Large intestine (tissue), 3 donors: Measurements from ENCODE around the gene PMF1. TPM values are rescaled to one million over a fixed set of nuclear protein-coding genes. Genes with fewer than 3 reads are reported as not detected.
A peak's percentile ranks its signal among the peaks of the same experiment; 100 is the strongest.

Source experiments
- DNase-seq, 2 donors: peaks; one replicate each; pipeline versions ENCODE4 v3.0.0 to v3.0.0-alpha.2; 2013
- H3K27ac ChIP-seq: one replicate; pipeline ENCODE4 v1.5.1; 2013; ENCODE audit warnings: low read length
- H3K27me3 ChIP-seq: 2 replicates; pipeline ENCODE4 v1.6.1; 2013; ENCODE audit warnings: low read length; ENCODE audit not compliant: control insufficient read depth, insufficient read depth
- H3K36me3 ChIP-seq: 2 replicates; pipeline ENCODE4 v1.6.1; 2013; ENCODE audit warnings: low read length; ENCODE audit not compliant: control insufficient read depth, insufficient read depth
- H3K4me1 ChIP-seq: one replicate; pipeline ENCODE4 v1.6.1; 2013; ENCODE audit warnings: low read length; ENCODE audit not compliant: control insufficient read depth, insufficient read depth
- H3K4me3 ChIP-seq: one replicate; pipeline ENCODE4 v1.5.1; 2013; ENCODE audit warnings: low read length
- H3K9me3 ChIP-seq: one replicate; pipeline ENCODE4 v1.6.1; 2013; ENCODE audit warnings: mild to moderate bottlenecking, low read depth, low read length, moderate library complexity; ENCODE audit not compliant: control insufficient read depth
- WGBS: methylation state at CpG from one replicate; pipeline ENCODE4 v1.1.5; 2013; ENCODE audit warnings: low lambda C conversion rate; ENCODE audit not compliant: insufficient coverage; 5-methylcytosine and 5-hydroxymethylcytosine counted together
- polyA plus RNA-seq: library from polyadenylated mRNA; unstranded; fragments of 120-200 nt; gene quantifications from one replicate; pipeline ENCODE4 v1.2.1, GENCODE V29; 2013

The PMF1 gene
- polyA plus RNA-seq, 1 donor = 63.4 TPM

GRCh38 chr1:156281693-156282478 lies 69.1 kb downstream of the PMF1 start:
- Histone ChIP-seq H3K36me3 (peaks cover 26% of the 10 kb centered on the region), H3K9me3 (no peaks in the 10 kb centered on the region), H3K4me1 (peaks cover 23% of the 10 kb centered on the region), H3K27ac (peak overlapping the region; percentile 80), H3K4me3 (peak overlapping the region; percentile 82), H3K27me3 (no peaks in the 10 kb centered on the region)
- WGBS = 0% methylated on average over 2 of the region's 22 CpGs
- DNase-seq = peak; percentile 58 to 88

GRCh38 chr1:156282479-156283222 lies 69.8 kb downstream of the PMF1 start, which contains the start of gene SMG5:
Gene SMG5, minus strand, starts transcription at chr1:156282825. Its CDS starts 145 bp downstream, at chr1:156282680.
- H3K36me3 ChIP-seq = peaks cover 20% of the 10 kb centered on the region
- H3K27me3 ChIP-seq = no peaks in the 10 kb centered on the region
- peak within 1 kb of the TSS; percentile 80 for H3K27ac ChIP-seq
- DNase-seq = peak; percentile 99
- H3K9me3 ChIP-seq = no peaks in the 10 kb centered on the region
- peak within 1 kb of the TSS; percentile 82 for H3K4me3 ChIP-seq
- WGBS = no CpG with 5 or more reads among the region's 50 CpGs
- H3K4me1 ChIP-seq = peaks cover 23% of the 10 kb centered on the region

GRCh38 chr1:156283521-156283920 lies 70.7 kb downstream of the PMF1 start:
- no peak for DNase-seq
- Histone ChIP-seq H3K4me1 (peaks cover 23% of the 10 kb centered on the region), H3K9me3 (no peaks in the 10 kb centered on the region), H3K36me3 (peaks cover 11% of the 10 kb centered on the region), H3K27me3 (no peaks in the 10 kb centered on the region), H3K27ac (no peak overlapping the region), H3K4me3 (peak overlapping the region; percentile 82)
- WGBS = no CpG with 5 or more reads among the region's 1 CpG

- WGBS = 100% methylated on average over 1 of the region's 7 CpGs
- Histone ChIP-seq H3K4me1 (peaks cover 23% of the 10 kb centered on the region), H3K9me3 (no peaks in the 10 kb centered on the region)
These were observed 71.3 kb downstream of the PMF1 start, which contains the start of gene TMEM79 for GRCh38 chr1:156284112-156284511. Gene TMEM79, plus strand, starts transcription at chr1:156284325. Its CDS starts 902 bp downstream, at chr1:156285227.

GRCh38 chr1:156284757-156285156 lies 72.0 kb downstream of the PMF1 start:
- Histone ChIP-seq H3K27me3 (no peaks in the 10 kb centered on the region), H3K4me3 (no peak overlapping the region), H3K36me3 (peaks cover 9% of the 10 kb centered on the region), H3K27ac (no peak overlapping the region), H3K9me3 (no peaks in the 10 kb centered on the region), H3K4me1 (peaks cover 23% of the 10 kb centered on the region)
- no peak for DNase-seq
- WGBS = no CpG with 5 or more reads among the region's 4 CpGs

More at GRCh38 chr1:156284112-156284511, 71.3 kb downstream of the PMF1 start, which contains the start of gene TMEM79:
- Histone ChIP-seq H3K27me3 (no peaks in the 10 kb centered on the region), H3K27ac (peak within 1 kb of the TSS; percentile 70), H3K36me3 (peaks cover 11% of the 10 kb centered on the region), H3K4me3 (peak within 1 kb of the TSS; percentile 82)
- peak in 1 of 2 donors; percentile 39 for DNase-seq

GRCh38 chr1:156285437-156285836 lies 72.6 kb downstream of the PMF1 start:
- Histone ChIP-seq H3K9me3 (no peaks in the 10 kb centered on the region), H3K4me3 (no peak overlapping the region), H3K4me1 (peaks cover 23% of the 10 kb centered on the region), H3K27ac (no peak overlapping the region), H3K36me3 (peaks cover 9% of the 10 kb centered on the region), H3K27me3 (no peaks in the 10 kb centered on the region)
- DNase-seq = no peak
- no CpG with 5 or more reads among the region's 21 CpGs for WGBS

GRCh38 chr1:156286061-156286460 lies 73.3 kb downstream of the PMF1 start:
- H3K9me3 ChIP-seq = no peaks in the 10 kb centered on the region
- no peak for DNase-seq
- no peak overlapping the region for H3K27ac ChIP-seq
- peaks cover 9% of the 10 kb centered on the region for H3K36me3 ChIP-seq
- no CpG with 5 or more reads among the region's 8 CpGs for whole genome bisulfite sequencing
- H3K27me3 ChIP-seq = no peaks in the 10 kb centered on the region
- no peak overlapping the region for H3K4me3 ChIP-seq
- H3K4me1 ChIP-seq = peaks cover 25% of the 10 kb centered on the region

Other genes with a start within 250 kb of the PMF1 start
- 51.2 TPM for gene ARHGEF2, start 234.5 kb upstream of the PMF1 start, polyA plus RNA-seq
- 281 TPM for gene SSR2, start 192.1 kb upstream of the PMF1 start, polyA plus RNA-seq
- gene UBQLN4, start 159.2 kb upstream of the PMF1 start, polyA plus RNA-seq = 43.9 TPM
- gene LAMTOR2, start 158.2 kb upstream of the PMF1 start, polyA plus RNA-seq = 64.0 TPM
- gene RAB25, start 151.8 kb upstream of the PMF1 start, polyA plus RNA-seq = 174 TPM
- 8.4 TPM for gene MEX3A, start 130.5 kb upstream of the PMF1 start, polyA plus RNA-seq
- gene LMNA, start 98.3 kb upstream of the PMF1 start, polyA plus RNA-seq = 138 TPM
- 6.4 TPM for gene SEMA4A, start 59.4 kb upstream of the PMF1 start, polyA plus RNA-seq
- 35.4 TPM for gene SLC25A44, start 18.9 kb upstream of the PMF1 start, polyA plus RNA-seq
- gene BGLAP, start 29.2 kb downstream of the PMF1 start, polyA plus RNA-seq = 5.8 TPM
- gene PAQR6, start 35.0 kb downstream of the PMF1 start, polyA plus RNA-seq = 12.9 TPM
- 57.3 TPM for gene SMG5, start 69.8 kb downstream of the PMF1 start, polyA plus RNA-seq
- 7.3 TPM for gene TMEM79, start 71.3 kb downstream of the PMF1 start, polyA plus RNA-seq
- gene GLMP, start 82.7 kb downstream of the PMF1 start, polyA plus RNA-seq = 170 TPM
- gene VHLL, start 86.3 kb downstream of the PMF1 start, polyA plus RNA-seq = not detected
- gene CCT3, start 125.3 kb downstream of the PMF1 start, polyA plus RNA-seq = 215 TPM
- gene TSACC, start 125.5 kb downstream of the PMF1 start, polyA plus RNA-seq = 0.81 TPM
- gene RHBG, start 156.2 kb downstream of the PMF1 start, polyA plus RNA-seq = 35.4 TPM